Endothelial cell (in vitro differentiated cells): Measurements from ENCODE around the gene ASTN1. TPM values are rescaled to one million over a fixed set of nuclear protein-coding genes. Genes with fewer than 3 reads are reported as not detected.

ENCODE experiments used
- DNase-seq: peaks from one replicate; pipeline ENCODE4 v3.0.0; 2021; ENCODE audit warnings: low spot score
- H3K27ac Mint-ChIP-seq: one replicate; pipeline ENCODE4 v1.8.0; 2021; ENCODE audit warnings: mixed read lengths, inconsistent platforms; ENCODE audit not compliant: unreplicated experiment
- H3K27me3 Mint-ChIP-seq: one replicate; pipeline ENCODE4 v1.8.0; 2021; ENCODE audit warnings: mild to moderate bottlenecking, moderate library complexity, mixed read lengths, inconsistent platforms; ENCODE audit not compliant: unreplicated experiment
- H3K36me3 Mint-ChIP-seq: one replicate; pipeline ENCODE4 v1.8.0; 2021; ENCODE audit warnings: mild to moderate bottlenecking, low read depth, mixed read lengths, inconsistent platforms; ENCODE audit not compliant: unreplicated experiment
- H3K4me1 Mint-ChIP-seq: one replicate; pipeline ENCODE4 v1.8.0; 2021; ENCODE audit warnings: mild to moderate bottlenecking, mixed read lengths, inconsistent platforms; ENCODE audit not compliant: unreplicated experiment
- H3K4me3 Mint-ChIP-seq: one replicate; pipeline ENCODE4 v1.8.0; 2021; ENCODE audit warnings: mild to moderate bottlenecking, mixed read lengths, inconsistent platforms; ENCODE audit not compliant: unreplicated experiment
- H3K9me3 Mint-ChIP-seq: one replicate; pipeline ENCODE4 v1.8.0; 2021; ENCODE audit warnings: mixed read lengths, inconsistent platforms; ENCODE audit not compliant: unreplicated experiment
- total RNA-seq: library from RNA; stranded (reverse); fragmentation: NEBNext Ultra II Directional; extraction: Animal tissue kit (Norgen Biotek cat#: 25700); gene quantifications from one replicate; pipeline ENCODE4 v1.2.1, GENCODE V29; 2021; ENCODE audit not compliant: unreplicated experiment
- TF ChIP-seq, protein P1 (sequence below): fragments of 200-600 bp; sonication (generic); IDR thresholded peaks from one replicate; pipeline ENCODE4 v1.5.0; 2021; ENCODE audit warnings: antibody characterized with exemption; ENCODE audit not compliant: unreplicated experiment

The ASTN1 gene
- total RNA-seq, 1 donor from 2014 or later = 66.6 TPM

DNA sequence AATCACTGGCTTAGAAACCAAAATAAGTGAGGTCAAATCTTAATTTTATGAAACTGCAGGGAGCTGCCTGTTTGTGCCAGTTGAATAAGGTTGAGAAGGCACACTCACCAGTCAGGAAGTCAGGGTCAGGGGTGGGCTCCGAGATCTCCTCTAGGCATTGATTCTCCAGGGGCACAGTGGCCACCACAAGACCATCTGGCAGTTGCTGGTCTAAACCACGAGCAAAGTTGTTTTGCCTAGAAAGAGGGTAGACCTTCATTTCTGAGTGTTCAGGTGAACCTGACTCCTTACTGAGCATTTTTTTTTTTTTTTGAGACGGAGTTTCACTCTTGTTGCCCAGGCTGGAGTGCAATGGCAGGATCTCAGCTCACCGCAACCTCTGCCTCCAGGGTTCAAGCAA lies 220.7 kb downstream of the ASTN1 start:
- DNase-seq = no peak
- Mint-ChIP-seq H3K27me3 (no peaks in the 10 kb centered on the region), H3K36me3 (peaks cover 56% of the 10 kb centered on the region), H3K9me3 (peaks cover 8% of the 10 kb centered on the region), H3K4me3 (no peak overlapping the region), H3K27ac (no peak overlapping the region), H3K4me1 (no peaks in the 10 kb centered on the region)
- TF ChIP-seq, protein P1, sequence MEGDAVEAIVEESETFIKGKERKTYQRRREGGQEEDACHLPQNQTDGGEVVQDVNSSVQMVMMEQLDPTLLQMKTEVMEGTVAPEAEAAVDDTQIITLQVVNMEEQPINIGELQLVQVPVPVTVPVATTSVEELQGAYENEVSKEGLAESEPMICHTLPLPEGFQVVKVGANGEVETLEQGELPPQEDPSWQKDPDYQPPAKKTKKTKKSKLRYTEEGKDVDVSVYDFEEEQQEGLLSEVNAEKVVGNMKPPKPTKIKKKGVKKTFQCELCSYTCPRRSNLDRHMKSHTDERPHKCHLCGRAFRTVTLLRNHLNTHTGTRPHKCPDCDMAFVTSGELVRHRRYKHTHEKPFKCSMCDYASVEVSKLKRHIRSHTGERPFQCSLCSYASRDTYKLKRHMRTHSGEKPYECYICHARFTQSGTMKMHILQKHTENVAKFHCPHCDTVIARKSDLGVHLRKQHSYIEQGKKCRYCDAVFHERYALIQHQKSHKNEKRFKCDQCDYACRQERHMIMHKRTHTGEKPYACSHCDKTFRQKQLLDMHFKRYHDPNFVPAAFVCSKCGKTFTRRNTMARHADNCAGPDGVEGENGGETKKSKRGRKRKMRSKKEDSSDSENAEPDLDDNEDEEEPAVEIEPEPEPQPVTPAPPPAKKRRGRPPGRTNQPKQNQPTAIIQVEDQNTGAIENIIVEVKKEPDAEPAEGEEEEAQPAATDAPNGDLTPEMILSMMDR = no peak

DNA sequence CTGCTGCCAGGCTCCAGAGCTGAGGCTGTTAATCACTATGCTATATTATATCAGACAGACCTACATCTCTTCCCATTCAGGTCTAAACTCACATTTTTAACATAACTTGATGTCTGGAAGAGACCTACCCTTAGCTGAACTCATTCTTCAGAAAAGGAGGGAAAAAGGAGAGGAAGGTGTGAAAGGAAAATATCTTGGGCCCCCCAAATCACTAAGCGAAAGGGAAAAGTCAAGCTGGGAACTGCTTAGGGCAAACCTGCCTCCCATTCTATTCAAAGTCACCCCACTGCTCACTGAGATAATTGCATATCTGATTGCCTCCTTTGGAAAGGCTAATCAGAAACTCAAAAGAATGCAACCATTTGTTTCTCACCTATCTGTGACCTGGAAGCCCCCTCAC lies 222.2 kb downstream of the ASTN1 start:
- H3K36me3 Mint-ChIP-seq = peaks cover 56% of the 10 kb centered on the region
- H3K9me3 Mint-ChIP-seq = peaks cover 8% of the 10 kb centered on the region
- no peak overlapping the region for H3K27ac Mint-ChIP-seq
- TF ChIP-seq, protein P1 = no peak
- no peaks in the 10 kb centered on the region for H3K27me3 Mint-ChIP-seq
- no peak overlapping the region for H3K4me3 Mint-ChIP-seq
- H3K4me1 Mint-ChIP-seq = no peaks in the 10 kb centered on the region
- no peak for DNase-seq

DNA sequence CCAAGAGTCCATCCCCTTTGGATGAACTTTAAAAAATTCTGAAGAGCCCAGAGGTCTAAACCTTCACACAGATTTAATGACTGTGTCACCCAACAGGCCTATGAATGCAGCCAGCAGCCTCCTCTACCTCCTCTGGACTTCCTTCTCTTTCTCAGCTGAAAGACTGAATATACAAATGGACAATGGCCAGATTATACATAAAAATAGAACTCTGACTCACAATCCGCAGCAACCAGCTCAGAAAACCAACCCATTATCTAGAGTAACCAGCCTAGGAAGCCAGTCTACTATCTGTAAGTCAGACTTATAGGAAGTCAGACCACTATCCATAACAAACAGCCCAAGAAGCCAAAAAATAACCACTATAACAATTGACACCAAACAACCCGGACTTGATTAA lies 224.5 kb downstream of the ASTN1 start:
- DNase-seq = no peak
- Mint-ChIP-seq H3K36me3 (peaks cover 60% of the 10 kb centered on the region), H3K27ac (no peak overlapping the region), H3K27me3 (no peaks in the 10 kb centered on the region), H3K4me1 (no peaks in the 10 kb centered on the region), H3K4me3 (peak overlapping the region; percentile 56), H3K9me3 (peaks cover 8% of the 10 kb centered on the region)
- TF ChIP-seq, protein P1 = no peak

DNA sequence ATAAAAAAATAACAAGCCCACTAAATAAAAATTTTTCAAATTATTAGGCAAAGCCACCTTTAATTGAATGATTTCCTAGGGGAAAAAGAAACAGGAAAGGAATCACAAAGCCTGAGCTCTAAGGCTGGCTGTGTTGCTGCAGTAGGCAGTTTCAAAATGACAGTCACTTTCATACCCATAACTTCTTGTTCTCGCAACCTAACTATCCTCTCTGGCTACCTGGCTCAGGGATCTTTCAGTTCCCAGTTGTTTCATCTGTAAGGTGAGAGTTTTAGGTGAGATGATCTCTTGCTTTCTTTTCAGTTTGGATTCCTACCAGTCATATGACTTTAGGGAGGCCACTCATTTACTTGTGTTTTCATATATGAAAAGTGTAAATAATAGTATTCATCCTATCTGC lies 226.1 kb downstream of the ASTN1 start:
- H3K4me1 Mint-ChIP-seq = no peaks in the 10 kb centered on the region
- no peak for DNase-seq
- peaks cover 8% of the 10 kb centered on the region for H3K9me3 Mint-ChIP-seq
- TF ChIP-seq, protein P1 = no peak
- H3K27me3 Mint-ChIP-seq = no peaks in the 10 kb centered on the region
- H3K36me3 Mint-ChIP-seq = peaks cover 58% of the 10 kb centered on the region
- H3K4me3 Mint-ChIP-seq = no peak overlapping the region
- H3K27ac Mint-ChIP-seq = no peak overlapping the region

DNA sequence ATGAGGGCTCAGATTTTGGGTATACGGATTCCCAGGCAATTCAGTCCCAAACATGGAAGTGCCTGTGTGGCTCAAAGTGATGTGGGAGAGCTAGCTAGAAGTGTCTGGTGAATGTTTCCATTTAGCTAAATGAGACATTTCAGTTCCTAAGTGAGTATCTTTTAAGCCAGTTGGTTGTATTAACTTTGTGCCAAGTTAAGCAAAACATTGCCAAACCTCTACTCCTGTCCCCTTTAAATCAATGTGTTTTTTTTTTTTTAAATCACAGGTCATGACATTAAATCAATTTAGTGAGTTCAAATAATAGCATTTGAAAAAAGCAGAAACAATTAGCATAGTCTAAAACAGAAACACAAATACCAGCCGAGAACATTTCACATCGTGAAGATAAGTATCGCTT lies 230.1 kb downstream of the ASTN1 start:
- no peak overlapping the region for H3K4me3 Mint-ChIP-seq
- DNase-seq = no peak
- H3K27ac Mint-ChIP-seq = no peak overlapping the region
- TF ChIP-seq, protein P1 = no peak
- H3K9me3 Mint-ChIP-seq = no peaks in the 10 kb centered on the region
- peaks cover 39% of the 10 kb centered on the region for H3K36me3 Mint-ChIP-seq
- no peaks in the 10 kb centered on the region for H3K4me1 Mint-ChIP-seq
- no peaks in the 10 kb centered on the region for H3K27me3 Mint-ChIP-seq
